Suprapubic skin (tissue), 4 donors: ENCODE measurements around the gene GGNBP2. TPM values are rescaled to one million over a fixed set of nuclear protein-coding genes. Genes with fewer than 3 reads are reported as not detected.

Experiments used
- DNase-seq, 2 donors: peaks; one replicate each; pipeline ENCODE4 v3.0.0-alpha.2; 2019; ENCODE audit warnings: low spot score in 2 of 2
- H3K27ac ChIP-seq: fragments of 200-600 bp; sonication (generic); one replicate; pipeline ENCODE4 v1.5.1; 2019
- H3K27me3 ChIP-seq: fragments of 200-600 bp; sonication (generic); one replicate; pipeline ENCODE4 v1.5.1; 2019
- H3K36me3 ChIP-seq: fragments of 200-600 bp; sonication (generic); one replicate; pipeline ENCODE4 v1.5.1; 2019
- H3K4me1 ChIP-seq: fragments of 200-600 bp; sonication (generic); one replicate; pipeline ENCODE4 v1.5.1; 2019
- H3K4me3 ChIP-seq: fragments of 200-600 bp; sonication (generic); one replicate; pipeline ENCODE4 v1.5.1; 2019; ENCODE audit warnings: mild to moderate bottlenecking
- H3K9me3 ChIP-seq: fragments of 200-600 bp; sonication (generic); one replicate; pipeline ENCODE4 v1.5.1; 2019
- CTCF ChIP-seq, 2 donors: fragments of 200-600 bp in 1 of 2; fragments of 450-650 bp in 1 of 2; sonication (generic) in 1 of 2; IDR thresholded peaks; one replicate each; pipeline ENCODE4 v1.5.1; 2016 to 2019; ENCODE audit warnings: antibody characterized with exemption in 2 of 2, mild to moderate bottlenecking in 1 of 2, moderate library complexity in 1 of 2
- EP300 ChIP-seq: sonication (generic); formaldehyde crosslinking; IDR thresholded peaks from one replicate; pipeline ENCODE4 v1.6.1; 2017; ENCODE audit warnings: antibody characterized with exemption
- POLR2A ChIP-seq, 2 donors: fragments of 450-650 bp; IDR thresholded peaks; one replicate each; pipeline ENCODE4 v1.6.1; 2017; ENCODE audit warnings: antibody characterized with exemption in 2 of 2, mild to moderate bottlenecking in 2 of 2, moderate library complexity in 2 of 2
- POLR2AphosphoS5 ChIP-seq, 3 donors: sonication (generic); formaldehyde crosslinking; IDR thresholded peaks; one replicate each; pipeline ENCODE4 v1.6.1; 2017; ENCODE audit warnings: antibody characterized with exemption in 3 of 3
- WGBS: methylation state at CpG from one replicate; pipeline ENCODE4 v1.1.5; 2018; 5-methylcytosine and 5-hydroxymethylcytosine counted together
- total RNA-seq, 4 donors: library from RNA; depleted of rRNA; stranded (reverse); fragments of >200 nt; gene quantifications; one replicate each; pipeline ENCODE4 v1.1.0, GENCODE V29; 2016

Gene GGNBP2
- total RNA-seq, 4 donors from 2014 or later: 49.4 to 84.1 (median 57.1) TPM

GRCh38 chr17:36527621-36528250 lies 17.0 kb upstream of the GGNBP2 start:
- Histone ChIP-seq H3K27ac (no peak overlapping the region), H3K36me3 (peaks cover 84% of the 10 kb centered on the region), H3K4me3 (no peak overlapping the region), H3K27me3 (no peaks in the 10 kb centered on the region), H3K4me1 (no peaks in the 10 kb centered on the region), H3K9me3 (no peaks in the 10 kb centered on the region)
- no peak for TF ChIP-seq CTCF (IDR thresholded peaks at IDR 0.05)
- TF ChIP-seq EP300: no peak
- no peak for TF ChIP-seq POLR2AphosphoS5 (IDR thresholded peaks at IDR 0.05)
- TF ChIP-seq POLR2A (IDR thresholded peaks at IDR 0.05): no peak
- peak; percentile 42 to 64 for DNase-seq
- WGBS: 93% methylated on average over 7 of the region's 7 CpGs

DNA sequence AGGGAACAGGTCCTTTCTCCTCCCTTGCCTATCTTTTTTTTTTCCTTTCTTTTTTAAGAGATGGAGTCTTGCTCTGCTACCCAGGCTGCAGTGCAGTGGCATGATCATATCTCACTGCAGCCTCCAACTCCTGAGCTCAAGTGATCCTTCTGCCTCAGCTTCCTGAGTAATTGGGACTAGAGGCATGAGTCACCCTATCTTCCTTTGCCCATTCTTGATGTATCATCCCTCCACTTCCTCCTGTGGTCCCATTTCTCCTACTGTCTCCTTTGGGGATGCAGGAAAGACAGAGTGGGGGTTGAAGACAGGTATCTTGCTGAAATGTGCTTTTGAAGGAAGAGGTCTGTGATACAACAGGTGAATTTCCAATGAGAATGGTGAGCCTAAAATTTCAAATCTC lies 15.6 kb upstream of the GGNBP2 start:
- peak in 1 of 2 donors; percentile 6 for DNase-seq
- Histone ChIP-seq H3K27me3 (no peaks in the 10 kb centered on the region), H3K9me3 (no peaks in the 10 kb centered on the region), H3K27ac (no peak overlapping the region), H3K4me3 (no peak overlapping the region), H3K36me3 (peaks cover 78% of the 10 kb centered on the region), H3K4me1 (peaks cover 10% of the 10 kb centered on the region)
- TF ChIP-seq EP300 (no peak), POLR2AphosphoS5 (IDR thresholded peaks at IDR 0.05) (no peak), CTCF (IDR thresholded peaks at IDR 0.05) (no peak), POLR2A (IDR thresholded peaks at IDR 0.05) (no peak)

GRCh38 chr17:36532435-36532975 lies 12.2 kb upstream of the GGNBP2 start:
- no peaks in the 10 kb centered on the region for H3K27me3 ChIP-seq
- peaks cover 20% of the 10 kb centered on the region for H3K4me1 ChIP-seq
- H3K4me3 ChIP-seq: no peak overlapping the region
- H3K9me3 ChIP-seq: no peaks in the 10 kb centered on the region
- peaks cover 51% of the 10 kb centered on the region for H3K36me3 ChIP-seq
- no peak for TF ChIP-seq POLR2A (IDR thresholded peaks at IDR 0.05)
- no peak for TF ChIP-seq EP300
- TF ChIP-seq POLR2AphosphoS5 (IDR thresholded peaks at IDR 0.05): no peak
- no peak for TF ChIP-seq CTCF (IDR thresholded peaks at IDR 0.05)
- peak in 1 of 2 donors; percentile 42 for DNase-seq
- peak overlapping the region; percentile 99 for H3K27ac ChIP-seq
- 62% methylated on average over 2 of the region's 2 CpGs for WGBS

DNA sequence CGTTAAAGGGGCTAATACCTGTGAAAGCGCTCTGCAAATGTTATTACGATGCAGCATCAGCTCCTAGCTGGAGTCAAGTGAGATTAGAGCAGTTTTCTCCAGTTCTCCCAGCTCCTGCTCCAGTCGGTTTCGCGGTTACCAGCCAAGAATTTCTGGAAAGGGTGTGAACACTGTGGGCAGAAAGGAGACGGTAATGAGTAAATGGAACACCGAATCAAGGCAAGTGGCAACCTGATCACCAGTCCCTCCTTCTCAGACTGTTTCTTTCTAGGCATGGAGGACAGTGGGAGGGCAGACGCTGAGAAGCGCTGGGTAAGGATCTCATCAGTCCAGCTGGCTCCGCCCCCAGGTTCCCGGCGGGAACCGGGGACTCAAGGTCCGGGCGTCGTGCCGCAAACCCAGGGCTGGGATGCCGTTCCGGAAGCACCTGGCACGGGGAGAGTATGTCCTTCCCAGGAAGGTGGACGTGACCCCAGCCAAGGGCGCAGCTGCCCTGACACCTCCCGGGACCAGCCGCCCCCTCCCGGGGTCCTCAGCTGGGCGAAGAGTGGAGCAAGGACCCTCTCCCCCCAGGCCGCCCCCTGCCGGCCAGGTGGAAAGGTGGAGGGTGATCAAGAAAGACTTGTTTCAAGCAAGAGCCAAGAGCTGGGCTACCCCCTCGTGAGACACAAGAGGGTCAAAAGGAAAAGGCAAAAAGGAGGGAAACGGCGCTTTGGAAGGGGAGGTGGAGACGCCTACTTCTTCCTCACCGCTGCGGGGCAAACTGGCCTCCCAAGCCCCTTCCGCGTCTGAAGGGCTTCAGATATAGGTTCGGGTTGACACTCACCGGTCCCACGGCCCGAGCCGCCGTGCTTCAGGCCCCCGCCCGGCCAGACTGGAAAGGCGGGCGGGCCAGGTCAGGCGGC lies 10.5 kb upstream of the GGNBP2 start:
- peak; percentile 83 to 87 for DNase-seq
- 8% methylated on average over 41 of the region's 48 CpGs for WGBS
- Histone ChIP-seq H3K9me3 (no peaks in the 10 kb centered on the region), H3K27me3 (no peaks in the 10 kb centered on the region), H3K27ac (peak overlapping the region; percentile 99), H3K4me3 (peak overlapping the region; percentile 77), H3K36me3 (peaks cover 47% of the 10 kb centered on the region), H3K4me1 (peaks cover 20% of the 10 kb centered on the region)
- no peak for TF ChIP-seq POLR2A (IDR thresholded peaks at IDR 0.05)
- TF ChIP-seq CTCF (IDR thresholded peaks at IDR 0.05): peak in 1 of 2 donors; percentile 25
- TF ChIP-seq EP300: no peak
- TF ChIP-seq POLR2AphosphoS5 (IDR thresholded peaks at IDR 0.05): peak in 1 of 3 donors; percentile 3
